ENCODE results near the gene COX11.

- TF ChIP-seq CTCF (IDR thresholded peaks at IDR 0.05), result no peak
- no peak for TF ChIP-seq TCF7 (CRISPR knock-in tag; IDR thresholded peaks at IDR 0.05; ENCODE audit: low read depth)
- TF ChIP-seq, protein P1, sequence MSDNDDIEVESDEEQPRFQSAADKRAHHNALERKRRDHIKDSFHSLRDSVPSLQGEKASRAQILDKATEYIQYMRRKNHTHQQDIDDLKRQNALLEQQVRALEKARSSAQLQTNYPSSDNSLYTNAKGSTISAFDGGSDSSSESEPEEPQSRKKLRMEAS (CRISPR knock-in tag; IDR thresholded peaks at IDR 0.05), result no peak
- no peak for TF ChIP-seq ZNF512 (CRISPR knock-in tag; IDR thresholded peaks at IDR 0.05; ENCODE audit: borderline replicate concordance)
- TF ChIP-seq CBFB (CRISPR knock-in tag; IDR thresholded peaks at IDR 0.05; ENCODE audit: low read depth), result no peak
- TF ChIP-seq, protein P2, sequence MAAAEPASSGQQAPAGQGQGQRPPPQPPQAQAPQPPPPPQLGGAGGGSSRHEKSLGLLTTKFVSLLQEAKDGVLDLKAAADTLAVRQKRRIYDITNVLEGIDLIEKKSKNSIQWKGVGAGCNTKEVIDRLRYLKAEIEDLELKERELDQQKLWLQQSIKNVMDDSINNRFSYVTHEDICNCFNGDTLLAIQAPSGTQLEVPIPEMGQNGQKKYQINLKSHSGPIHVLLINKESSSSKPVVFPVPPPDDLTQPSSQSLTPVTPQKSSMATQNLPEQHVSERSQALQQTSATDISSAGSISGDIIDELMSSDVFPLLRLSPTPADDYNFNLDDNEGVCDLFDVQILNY (CRISPR knock-in tag; IDR thresholded peaks at IDR 0.05), result no peak
- TF ChIP-seq, protein P3, sequence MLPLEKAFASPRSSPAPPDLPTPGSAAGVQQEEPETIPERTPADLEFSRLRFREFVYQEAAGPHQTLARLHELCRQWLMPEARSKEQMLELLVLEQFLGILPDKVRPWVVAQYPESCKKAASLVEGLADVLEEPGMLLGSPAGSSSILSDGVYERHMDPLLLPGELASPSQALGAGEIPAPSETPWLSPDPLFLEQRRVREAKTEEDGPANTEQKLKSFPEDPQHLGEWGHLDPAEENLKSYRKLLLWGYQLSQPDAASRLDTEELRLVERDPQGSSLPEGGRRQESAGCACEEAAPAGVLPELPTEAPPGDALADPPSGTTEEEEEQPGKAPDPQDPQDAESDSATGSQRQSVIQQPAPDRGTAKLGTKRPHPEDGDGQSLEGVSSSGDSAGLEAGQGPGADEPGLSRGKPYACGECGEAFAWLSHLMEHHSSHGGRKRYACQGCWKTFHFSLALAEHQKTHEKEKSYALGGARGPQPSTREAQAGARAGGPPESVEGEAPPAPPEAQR (CRISPR knock-in tag; IDR thresholded peaks at IDR 0.05), result no peak
- TF ChIP-seq HMGA2 (CRISPR knock-in tag; IDR thresholded peaks at IDR 0.05), result no peak
These were observed 506 bp upstream of the COX11 start for GRCh38 chr17:54968988-54969332.
